Stimulated activated CD8-positive, alpha-beta memory T cell treated with anti-CD3 and anti-CD28 coated beads, Interleukin-12 subunit alpha, Interleukin-12 subunit beta, amount 100 ng/mL, for 24 hours (primary cell): ENCODE data around the gene FKBP5.
A peak's percentile ranks its signal among the peaks of the same experiment; 100 is the strongest.
"Not testable (repeated sequence)": the region's sequence is repeated elsewhere in the genome, so short reads cannot be mapped to it uniquely, and the experiment has no call there.

Experiments used
- DNase-seq: peaks from one replicate; pipeline ENCODE4 v3.0.0-alpha.2; 2020; ENCODE audit errors: extremely low read depth

FKBP5 gene

GRCh38 chr6:35583893-35584688 is 104.6 kb downstream of the FKBP5 start:
- DNase-seq, result peak; percentile 30

GRCh38 chr6:35582315-35582714 is 106.4 kb downstream of the FKBP5 start:
- DNase-seq, result no peak

GRCh38 chr6:35581633-35582032 is 107.1 kb downstream of the FKBP5 start:
- DNase-seq, result no peak

GRCh38 chr6:35580836-35581235 is 107.9 kb downstream of the FKBP5 start:
- DNase-seq, result no peak

GRCh38 chr6:35576682-35577081 is 112.0 kb downstream of the FKBP5 start:
- no peak for DNase-seq

GRCh38 chr6:35573495-35574110 is 115.1 kb downstream of the FKBP5 start:
- DNase-seq, result no peak

GRCh38 chr6:35570885-35571330 is 117.8 kb downstream of the FKBP5 start:
- not testable (repeated sequence) for DNase-seq

- no peak for DNase-seq
These were observed 119.7 kb downstream of the FKBP5 start for GRCh38 chr6:35569011-35569461.

GRCh38 chr6:35566794-35567193 is 121.9 kb downstream of the FKBP5 start:
- DNase-seq, result no peak

GRCh38 chr6:35564733-35565132 is 124.0 kb downstream of the FKBP5 start:
- no peak for DNase-seq

- DNase-seq, result no peak
These were observed 126.7 kb downstream of the FKBP5 start for GRCh38 chr6:35562060-35562459.

GRCh38 chr6:35561113-35561512 is 127.6 kb downstream of the FKBP5 start:
- no peak for DNase-seq

- DNase-seq, result no peak
These were observed 130.1 kb downstream of the FKBP5 start for GRCh38 chr6:35558571-35558970.

- no peak for DNase-seq
These were observed 131.5 kb downstream of the FKBP5 start for GRCh38 chr6:35557239-35557638.

- no peak for DNase-seq
These were observed 133.9 kb downstream of the FKBP5 start for GRCh38 chr6:35554811-35555210.

- DNase-seq, result no peak
These were observed 135.4 kb downstream of the FKBP5 start for GRCh38 chr6:35553315-35553714.

GRCh38 chr6:35552285-35552917 is 136.3 kb downstream of the FKBP5 start:
- DNase-seq, result peak; percentile 9

GRCh38 chr6:35550437-35550836 is 138.3 kb downstream of the FKBP5 start:
- no peak for DNase-seq

GRCh38 chr6:35547676-35548075 is 141.0 kb downstream of the FKBP5 start:
- DNase-seq, result no peak

- no peak for DNase-seq
These were observed 143.8 kb downstream of the FKBP5 start for GRCh38 chr6:35544769-35545361.

GRCh38 chr6:35543459-35544193 is 145.1 kb downstream of the FKBP5 start:
- no peak for DNase-seq

GRCh38 chr6:35541836-35542235 is 146.9 kb downstream of the FKBP5 start:
- DNase-seq, result no peak
